ELR (cell line): ENCODE data around the gene PXT1.
"Not testable (repeated sequence)": the region's sequence is repeated elsewhere in the genome, so short reads cannot be mapped to it uniquely, and the experiment has no call there.

Experiments used
- DNase-seq: peaks from one replicate; pipeline ENCODE4 v3.0.0-alpha.2; 2015; ENCODE audit warnings: low read depth

PXT1 gene, protein sequence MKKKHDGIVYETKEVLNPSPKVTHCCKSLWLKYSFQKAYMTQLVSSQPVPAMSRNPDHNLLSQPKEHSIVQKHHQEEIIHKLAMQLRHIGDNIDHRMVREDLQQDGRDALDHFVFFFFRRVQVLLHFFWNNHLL

DNA sequence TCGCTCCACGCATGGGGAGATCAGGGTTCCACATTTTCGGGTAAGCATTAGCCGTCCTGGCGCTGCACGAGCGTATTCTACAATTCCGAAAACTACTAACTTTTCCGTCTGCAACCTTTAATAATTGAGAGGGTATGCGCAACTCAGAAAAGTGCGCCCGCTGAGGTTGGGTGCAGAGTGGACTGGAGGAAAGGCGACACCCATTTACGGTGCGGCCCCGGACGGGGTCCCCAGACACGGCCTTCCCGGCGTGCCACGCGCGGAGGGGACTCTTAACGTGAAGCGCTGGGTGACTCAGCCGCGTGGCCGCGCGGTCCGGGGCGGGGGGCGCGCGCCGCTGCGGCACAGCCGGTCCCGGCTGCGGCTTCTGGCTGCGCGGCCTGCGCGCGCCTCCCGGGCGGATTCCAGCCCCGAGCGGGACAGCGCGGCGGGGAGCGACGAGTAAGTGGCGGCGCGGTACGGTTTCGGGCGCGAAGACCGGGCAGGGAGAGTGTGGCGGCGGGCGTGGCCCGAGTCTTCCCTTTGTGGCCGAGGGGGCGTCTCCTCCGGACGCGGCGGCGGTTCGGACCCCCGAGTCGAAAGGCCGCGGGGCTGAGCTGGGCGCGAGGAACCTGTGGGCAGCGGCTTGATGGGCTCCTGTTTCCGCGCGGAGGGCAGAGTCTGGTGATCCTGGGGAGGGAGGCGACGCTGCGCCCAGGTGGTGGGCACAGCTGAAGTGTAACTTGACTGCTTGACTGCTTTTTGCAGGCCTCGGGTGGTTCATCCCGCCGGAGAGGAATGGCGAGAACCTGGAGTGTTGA, at the start of gene PXT1, which contains the start of gene KCTD20:
Gene PXT1, minus strand, starts transcription at position 184 of the 800 bp plus-strand sequence. CDS start 16,772 bp downstream, outside the sequence.
Gene KCTD20, plus strand, starts transcription at position 330 of the 800 bp plus-strand sequence. CDS start 27,098 bp downstream, outside the sequence.
- peak; percentile 93 for DNase-seq

DNA sequence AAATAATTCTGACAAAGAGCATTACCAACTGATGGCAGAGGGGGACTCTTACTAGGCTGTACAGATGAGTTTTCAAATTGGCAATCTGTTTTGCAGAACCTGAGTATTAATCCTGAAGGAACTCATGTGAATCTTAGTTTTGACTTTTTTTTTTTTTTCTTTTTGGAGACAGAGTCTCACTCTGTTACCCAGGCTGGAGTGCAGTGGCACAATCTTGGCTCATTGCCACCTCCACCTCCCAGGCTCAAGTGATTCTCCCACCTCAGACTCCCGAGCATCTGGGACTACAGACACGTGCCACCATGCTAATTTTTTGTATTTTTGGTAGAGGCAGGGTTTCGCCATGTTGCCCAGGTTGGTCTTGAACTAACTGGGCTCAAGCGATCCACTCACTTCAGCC, 49.4 kb upstream of the PXT1 start:
- no peak for DNase-seq

DNA sequence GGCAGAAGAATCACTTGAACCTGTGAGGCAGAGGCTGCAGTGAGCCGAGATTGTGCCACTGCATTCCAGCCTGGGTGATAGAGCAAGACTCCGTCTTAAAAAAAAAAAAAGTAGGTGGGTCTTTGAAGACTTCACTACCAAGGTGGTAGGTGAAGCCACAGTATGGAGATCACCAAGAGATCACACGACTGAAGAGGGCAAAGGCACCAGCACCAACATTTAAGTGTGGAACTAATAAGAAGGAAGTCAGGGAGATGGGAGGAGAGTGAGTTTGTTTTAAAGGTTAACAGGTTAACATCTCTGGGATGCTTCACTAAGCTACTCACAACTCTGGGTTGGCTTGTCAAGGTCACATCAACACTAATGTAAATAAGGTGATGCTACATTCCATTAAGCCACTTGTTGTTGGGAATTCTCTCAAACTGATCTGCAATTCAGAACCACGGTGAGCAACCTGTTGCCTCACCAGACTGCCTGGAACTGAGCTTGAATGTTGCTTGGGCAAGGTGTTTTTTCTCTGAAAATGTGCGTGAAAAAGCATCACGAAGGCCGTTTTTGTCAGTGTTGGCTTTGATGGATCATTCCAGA, 48.8 kb upstream of the PXT1 start:
- peak; percentile 5 for DNase-seq

DNA sequence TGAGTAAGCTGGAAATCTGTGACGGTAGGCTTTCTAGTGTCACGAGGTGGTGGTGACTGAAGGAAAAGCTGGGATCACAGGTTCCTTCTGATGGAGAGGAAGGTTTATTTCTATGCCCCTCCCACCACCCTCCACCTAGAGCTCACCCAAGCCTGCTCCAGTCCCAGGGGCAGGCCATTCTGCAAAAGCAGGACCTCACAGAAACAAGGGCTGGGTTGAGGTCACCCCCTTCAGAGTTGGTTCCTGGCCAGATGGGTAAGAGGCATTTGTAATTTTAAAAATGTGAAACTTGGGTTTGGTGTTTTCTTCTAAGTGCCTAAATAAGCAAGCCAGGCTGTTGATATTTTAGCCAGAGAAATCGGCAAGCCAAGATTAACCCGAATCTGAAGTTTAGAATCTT, 46.8 kb upstream of the PXT1 start:
- DNase-seq: no peak

DNA sequence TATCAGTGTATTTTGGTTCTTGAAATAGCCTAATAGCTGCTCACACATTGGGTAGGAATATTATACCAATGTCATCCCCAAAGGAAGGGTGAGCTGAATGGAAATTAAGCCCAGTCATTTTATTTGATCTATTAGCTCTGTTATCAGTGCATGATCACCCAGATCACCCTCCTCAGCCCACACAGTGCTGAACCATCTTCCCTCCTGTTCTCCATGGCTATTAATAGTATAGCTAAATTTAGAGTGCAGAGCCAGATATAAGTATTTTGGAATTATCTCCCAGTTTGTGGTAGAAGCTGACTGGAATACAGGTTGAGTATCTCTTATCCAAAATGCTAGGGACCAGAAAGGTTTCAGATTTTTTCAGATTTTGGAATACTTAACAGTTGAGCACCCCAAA, 45.6 kb upstream of the PXT1 start:
- no peak for DNase-seq

DNA sequence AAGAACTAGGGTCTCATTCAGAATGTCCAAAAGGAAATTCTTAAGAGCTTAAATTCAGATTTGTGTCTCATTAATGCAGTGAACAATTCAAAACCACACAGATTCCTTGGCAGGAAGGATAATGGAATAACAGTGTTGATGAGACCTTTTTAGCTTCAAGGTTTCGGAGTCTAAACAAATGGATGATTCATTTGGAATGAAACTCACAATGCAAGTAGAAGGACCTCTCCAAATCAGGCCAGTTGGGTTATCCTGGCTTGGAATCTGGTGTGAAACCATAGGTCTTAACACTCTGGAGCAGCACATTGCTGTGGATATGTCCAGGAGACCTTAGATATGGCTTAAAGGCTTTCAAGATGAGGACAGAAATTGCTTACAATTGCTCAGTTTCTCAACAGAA, 45.0 kb upstream of the PXT1 start:
- DNase-seq: no peak

DNA sequence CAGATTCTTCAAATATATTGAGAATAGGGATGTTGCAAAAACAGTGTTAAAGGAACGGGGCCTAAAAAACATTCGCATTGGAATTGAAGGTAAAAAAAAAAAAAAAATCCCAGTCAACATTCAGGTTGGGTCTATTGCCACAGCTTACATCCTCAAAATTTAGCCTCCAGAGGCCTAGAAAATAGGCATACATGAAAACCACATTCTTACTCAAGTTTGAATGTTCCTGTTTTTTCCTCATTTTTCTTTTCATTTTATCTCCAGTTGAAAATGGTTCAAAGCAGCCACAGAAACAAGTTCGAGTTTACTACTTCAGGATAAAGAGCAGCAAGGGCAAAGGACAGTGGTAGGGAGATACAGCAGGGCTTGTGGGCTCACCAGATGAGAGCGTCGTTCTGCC, 42.1 kb upstream of the PXT1 start:
- DNase-seq: no peak

DNA sequence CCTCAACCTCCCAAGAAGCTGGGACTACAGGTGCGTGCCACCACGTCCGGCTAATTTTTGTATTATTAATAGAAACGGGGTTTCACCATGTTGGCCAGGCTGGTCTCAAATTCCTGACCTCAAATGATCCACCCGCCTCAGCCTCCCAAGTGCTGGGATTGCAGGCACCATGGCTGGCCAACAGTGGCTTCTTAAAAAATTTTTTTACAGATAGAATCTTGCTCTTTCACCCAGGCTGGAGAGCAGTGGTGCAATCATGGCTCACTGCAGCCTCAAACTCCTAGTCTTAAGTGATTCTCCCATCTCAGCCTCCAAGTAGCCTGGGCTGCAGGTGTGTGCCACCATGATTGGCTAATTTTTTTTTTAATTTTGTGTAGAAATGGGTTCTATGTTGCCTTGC, 40.7 kb upstream of the PXT1 start:
- not testable (repeated sequence) for DNase-seq

DNA sequence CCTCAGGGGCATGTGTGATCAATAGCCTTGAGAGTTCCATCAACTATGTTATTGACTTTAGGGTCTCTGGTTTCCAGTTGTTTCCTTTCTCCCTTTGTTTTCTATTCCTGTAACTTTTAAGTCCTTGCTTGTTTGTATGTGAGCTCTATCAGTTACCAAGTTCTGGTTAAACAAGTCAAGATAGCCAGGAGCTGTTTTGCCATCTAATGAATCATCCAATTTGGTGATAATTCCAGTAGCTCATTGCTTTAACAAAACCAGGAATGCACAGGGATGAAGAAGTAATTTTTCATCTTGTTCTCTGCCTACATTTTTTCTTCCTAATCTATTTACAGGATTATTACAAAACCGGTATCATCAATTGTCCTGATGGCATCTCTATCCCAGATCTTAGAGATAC, 36.6 kb upstream of the PXT1 start:
- DNase-seq: no peak

DNA sequence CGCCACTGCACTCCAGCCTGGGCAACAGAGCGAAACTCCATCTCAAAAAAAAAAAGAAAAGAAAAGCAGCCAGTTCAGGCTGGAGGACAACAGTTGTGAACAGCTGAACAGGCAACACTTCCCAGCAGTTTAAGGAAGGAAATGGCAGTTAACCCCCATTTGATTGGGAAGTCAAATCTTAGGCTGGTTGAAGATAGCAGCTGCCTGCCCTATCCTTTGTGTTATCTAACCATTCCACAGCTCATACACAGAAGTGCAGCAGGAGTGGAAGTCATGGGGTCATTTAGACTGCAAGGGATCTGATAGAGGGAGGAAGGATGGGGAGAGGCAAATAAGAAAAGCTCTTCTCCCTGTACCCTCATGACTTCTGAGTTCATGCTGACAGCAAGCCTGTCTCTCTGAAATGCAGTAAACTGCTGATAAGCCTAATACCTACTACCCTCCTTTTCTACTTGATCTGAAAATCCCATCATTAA, 35.4 kb upstream of the PXT1 start:
- DNase-seq: no peak

DNA sequence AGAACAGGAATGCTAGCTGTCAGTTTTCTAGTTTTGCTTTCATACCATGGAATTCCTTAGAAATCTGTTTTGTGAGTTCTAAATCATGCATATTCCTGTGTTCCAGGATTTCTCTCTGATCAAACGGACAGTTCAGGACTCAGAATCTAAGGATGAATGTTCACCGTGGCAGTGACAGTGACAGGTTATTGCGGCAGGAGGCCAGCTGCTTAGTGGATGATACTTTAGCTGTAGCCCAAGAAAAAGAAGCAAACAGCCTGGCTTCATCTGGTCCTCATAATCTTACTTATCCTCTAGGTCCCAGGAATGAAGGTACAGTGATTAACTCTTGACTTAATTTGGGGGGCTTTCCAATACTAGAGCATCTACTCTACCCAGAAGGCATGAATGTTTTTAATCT, 27.3 kb upstream of the PXT1 start:
- no peak for DNase-seq

DNA sequence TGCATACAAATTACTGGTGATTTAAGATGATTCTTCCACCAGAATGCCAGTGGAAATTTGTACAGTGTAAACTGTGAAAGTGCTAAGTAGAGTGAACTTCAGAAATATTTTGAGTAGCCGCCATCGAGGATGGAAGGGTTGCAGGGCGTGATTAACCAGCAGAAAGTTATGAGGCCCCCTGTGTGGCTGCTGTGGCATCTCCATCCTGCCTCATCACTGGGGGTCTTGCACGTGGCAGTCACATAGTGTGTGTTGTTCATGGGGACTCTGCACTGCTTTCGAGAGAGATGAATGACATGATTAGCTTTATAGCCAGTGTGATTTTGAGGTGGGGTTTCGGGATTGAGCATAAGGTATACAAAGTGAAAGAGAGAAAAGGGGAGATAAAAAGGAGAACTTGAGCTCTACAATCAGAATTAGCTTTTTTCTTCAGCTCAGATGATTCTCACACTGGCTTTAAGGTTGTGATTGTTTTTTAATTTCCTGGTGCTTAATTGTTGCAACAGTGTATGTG, 26.6 kb upstream of the PXT1 start:
- no peak for DNase-seq

DNA sequence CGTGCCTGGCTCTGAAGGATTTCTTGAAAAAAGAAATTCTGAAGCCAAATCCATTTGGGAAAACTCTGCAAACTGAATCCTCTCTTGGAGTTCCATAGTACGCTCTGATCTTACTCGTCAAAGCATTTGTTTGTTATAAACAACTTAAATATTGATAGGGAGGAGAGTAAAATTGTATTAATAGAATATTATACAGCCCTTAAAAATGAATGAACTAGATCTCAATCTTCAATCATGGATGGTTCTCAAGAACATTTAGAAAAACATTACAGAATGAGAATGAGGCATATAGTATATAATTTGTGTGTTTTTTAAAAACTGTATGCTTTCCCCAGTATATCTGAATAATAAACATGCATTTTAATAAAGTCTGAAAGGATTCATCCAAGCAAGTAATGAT, 25.0 kb upstream of the PXT1 start:
- DNase-seq: no peak

DNA sequence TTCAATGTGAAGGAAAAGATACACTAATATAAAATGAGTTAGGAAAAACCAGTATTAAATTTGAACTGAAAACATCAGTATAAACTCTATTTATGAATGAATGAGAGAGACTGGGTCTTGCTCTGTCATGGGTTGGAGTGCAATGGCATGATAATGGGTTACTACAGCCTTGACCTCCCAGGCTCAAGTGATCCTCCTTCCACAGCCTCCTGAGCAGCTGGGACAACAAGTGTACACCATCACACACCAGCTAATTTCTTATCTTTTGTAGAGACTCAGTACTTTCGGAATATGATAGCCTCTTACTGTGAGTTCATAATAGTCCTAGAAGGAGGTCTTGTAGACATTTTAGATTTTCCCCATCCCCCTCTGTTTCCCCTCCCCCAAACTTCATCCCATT, 21.6 kb upstream of the PXT1 start:
- no peak for DNase-seq

DNA sequence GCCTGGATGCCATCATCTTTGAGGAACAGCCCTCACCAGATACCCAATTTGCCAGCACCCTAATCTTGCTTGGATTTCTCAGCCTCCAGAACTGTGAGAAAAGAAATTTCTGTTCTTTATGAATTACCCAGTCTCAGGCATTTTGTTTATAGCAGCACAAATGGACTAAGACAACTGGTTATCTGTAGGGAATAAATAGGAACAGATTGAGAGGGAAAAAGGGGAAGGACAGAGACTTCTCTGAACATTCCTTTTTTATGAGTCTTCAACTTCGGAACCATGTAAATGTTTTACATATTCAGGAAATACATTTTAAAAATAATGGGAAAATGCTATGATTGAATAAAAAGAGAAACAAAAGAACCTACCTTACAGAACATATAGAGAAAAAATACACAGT, 21.0 kb upstream of the PXT1 start:
- peak; percentile 33 for DNase-seq

DNA sequence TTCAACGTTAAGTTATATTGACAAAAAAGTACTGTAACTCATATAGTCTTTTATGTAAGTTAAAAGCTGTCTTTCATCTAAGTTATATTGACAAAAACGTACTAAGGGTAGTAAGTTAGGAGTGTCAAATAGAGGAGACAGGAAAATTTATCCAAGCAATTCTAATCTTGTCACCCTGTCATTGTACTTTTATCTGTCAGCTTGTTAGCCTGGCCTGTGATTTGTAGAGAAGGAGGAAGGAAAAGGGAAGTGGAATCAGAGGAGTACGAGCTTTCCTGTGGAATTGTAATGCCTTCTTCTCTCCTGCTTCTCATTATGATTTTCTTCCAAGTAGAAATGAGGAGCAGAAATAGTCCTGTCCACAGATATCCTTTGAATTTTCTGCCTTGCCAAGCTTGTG, 19.0 kb upstream of the PXT1 start:
- no peak for DNase-seq

DNA sequence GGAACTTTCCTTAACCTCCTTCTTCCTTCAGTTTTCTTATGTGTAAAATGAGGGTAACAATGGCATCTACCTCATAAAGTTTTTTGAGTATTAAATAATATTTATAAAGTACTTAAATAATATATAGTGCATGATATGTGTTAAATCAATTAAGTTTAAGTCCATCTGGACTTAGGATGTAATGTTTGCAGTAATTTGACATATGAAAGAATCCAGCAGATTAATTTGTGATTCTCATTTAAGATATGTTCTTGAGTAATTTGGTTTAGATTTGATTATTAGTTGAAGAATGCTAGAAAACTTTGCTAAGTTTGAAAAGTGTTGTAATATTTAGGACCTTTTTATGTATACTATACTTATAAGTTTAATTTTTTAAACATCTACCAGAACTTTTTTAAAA, 18.3 kb upstream of the PXT1 start:
- no peak for DNase-seq

DNA sequence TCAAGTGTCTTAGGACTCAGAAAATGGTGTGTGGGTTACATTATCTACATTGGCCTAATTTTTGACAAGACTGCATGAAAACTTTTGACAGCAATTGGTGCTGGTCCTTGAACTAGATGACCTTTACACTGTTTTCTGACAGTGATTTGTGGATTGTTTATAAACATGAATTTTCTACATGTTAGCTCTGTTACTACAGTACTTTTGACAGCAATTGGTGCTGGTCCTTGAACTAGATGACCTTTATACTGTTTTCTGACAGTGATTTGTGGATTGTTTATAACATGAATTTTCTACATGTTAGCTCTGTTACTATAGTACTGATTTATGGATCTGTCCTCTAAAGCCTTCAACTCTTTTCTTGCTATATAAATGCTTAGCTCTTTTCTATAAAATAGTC, 16.8 kb upstream of the PXT1 start:
- DNase-seq: no peak

DNA sequence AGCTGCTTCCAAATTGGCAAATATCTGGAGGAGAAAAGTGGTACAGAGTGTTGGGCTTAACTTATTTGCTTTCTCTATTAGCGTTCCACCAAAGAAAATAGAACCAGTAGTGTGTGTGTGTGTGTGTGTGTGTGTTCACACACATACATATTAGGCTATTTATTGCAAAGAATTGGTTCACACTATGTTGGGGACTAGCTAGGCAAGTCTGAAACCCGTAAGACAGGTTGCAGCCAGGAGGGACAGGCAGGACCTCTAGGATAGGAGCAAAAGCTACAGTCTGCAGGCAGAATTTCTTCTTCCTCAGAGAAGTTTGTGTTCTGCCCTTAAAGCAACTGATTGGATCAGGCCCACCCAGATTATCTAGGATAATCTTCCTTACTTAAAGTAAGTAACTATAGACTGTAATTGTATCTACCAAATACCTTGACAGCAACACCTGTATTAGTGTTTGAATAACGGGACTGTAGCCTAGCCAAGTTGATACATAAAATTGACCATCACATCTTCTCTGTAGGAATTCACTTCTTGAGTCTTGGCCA, 12.9 kb upstream of the PXT1 start:
- no peak for DNase-seq

DNA sequence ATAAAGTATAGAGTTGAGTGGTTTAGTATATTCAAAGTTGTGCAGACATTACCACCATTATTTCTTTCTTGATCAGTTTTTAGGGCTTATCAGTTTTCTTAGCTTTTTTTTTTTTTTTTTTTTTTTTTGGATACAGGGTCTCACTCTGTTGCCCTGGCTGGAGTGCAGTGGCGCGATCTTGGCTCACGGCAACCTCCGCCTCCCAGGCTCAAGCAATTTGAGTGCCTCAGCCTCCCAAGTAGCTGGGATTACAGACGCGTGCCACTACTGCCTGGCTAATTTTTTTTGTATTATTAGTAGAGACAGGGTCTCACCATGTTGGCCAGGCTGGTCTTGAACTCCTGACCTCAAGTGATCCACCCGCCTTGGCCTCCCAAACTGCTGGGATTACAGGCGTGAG, 10.2 kb upstream of the PXT1 start:
- not testable (repeated sequence) for DNase-seq

DNA sequence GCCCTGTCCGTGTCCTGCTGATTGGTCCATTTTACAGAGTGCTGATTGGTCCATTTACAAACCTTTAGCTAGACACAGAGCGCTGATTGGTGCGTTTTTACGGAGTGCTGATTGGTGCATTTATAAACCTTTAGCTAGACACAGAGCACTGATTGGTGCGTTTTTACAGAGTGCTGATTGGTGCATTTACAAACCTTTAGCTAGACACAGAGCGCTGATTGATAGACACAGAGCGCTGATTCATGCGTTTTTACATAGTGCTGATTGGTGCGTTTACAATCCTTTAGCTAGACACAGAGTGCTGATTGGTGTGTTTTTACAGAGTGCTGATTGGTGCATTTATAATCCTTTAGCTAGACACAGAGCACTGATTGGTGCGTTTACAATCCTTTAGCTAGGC, 6.5 kb upstream of the PXT1 start:
- DNase-seq: not testable (repeated sequence)

DNA sequence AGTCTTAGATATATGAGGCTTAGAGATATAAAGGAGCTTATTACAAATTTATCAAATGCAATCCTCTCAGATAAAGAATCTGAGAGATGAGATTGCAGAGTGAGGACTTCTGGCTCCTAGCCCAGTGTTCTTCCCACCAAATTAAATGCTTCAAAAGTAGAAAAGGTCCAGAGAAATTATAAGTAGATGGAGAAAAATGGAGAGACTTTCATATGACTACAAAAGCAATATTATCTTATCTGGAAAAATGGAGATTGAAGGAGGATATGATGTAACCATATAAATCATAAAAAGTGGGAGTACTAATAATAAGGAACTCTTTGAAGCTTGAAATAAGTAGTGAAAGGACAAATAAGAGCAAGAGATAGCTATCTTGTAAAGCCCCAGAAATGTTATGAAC, 3.0 kb upstream of the PXT1 start:
- no peak for DNase-seq

DNA sequence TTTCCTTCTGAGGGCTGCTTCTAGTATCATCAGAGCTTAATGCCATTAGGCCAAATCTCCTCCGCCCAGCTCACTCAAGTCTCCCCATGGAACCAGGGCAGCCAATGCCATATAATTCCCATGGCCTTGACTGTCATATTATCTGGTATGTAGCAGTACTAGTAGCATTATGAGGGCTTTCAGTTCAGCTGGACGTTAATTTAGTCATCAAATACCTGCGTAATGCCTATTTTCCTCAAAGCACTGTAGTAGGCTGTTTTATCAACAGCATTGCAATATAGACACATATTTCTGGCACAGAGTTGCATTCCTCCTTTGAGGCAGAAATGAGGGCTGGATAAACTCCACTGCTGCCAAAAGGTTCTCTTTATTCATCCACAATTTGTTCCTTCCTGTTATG, 1.8 kb upstream of the PXT1 start:
- DNase-seq: peak; percentile 53
